GM12892 (cell line): ENCODE data around the gene OR2T29. TPM values are rescaled to one million over a fixed set of nuclear protein-coding genes. Genes with fewer than 3 reads are reported as not detected.
"Not testable (repeated sequence)": the region's sequence is repeated elsewhere in the genome, so short reads cannot be mapped to it uniquely, and the experiment has no call there.

Experiments
- DNase-seq: peaks from one replicate; pipeline ENCODE4 v3.0.0; 2011; ENCODE audit not compliant: insufficient read length
- FAIRE-seq: peaks from 2 replicates; lab custom pipeline; 2011; peaks lifted over from hg19 to GRCh38; lab: Jason Lieb, UNC
- POLR2A ChIP-seq: IDR thresholded peaks from 2 replicates; pipeline ENCODE4 v1.6.1; 2011; ENCODE audit warnings: low read depth, low read length, control low read depth
- POLR2AphosphoS5 ChIP-seq: IDR thresholded peaks from 2 replicates; pipeline ENCODE4 v1.6.1; 2011; ENCODE audit warnings: low read depth, low read length, control low read depth
- TAF1 ChIP-seq: IDR thresholded peaks from 2 replicates; pipeline ENCODE4 v1.6.1; 2011; ENCODE audit warnings: low read depth, mild to moderate bottlenecking, control low read depth, low read length, borderline replicate concordance
- polyA plus RNA-seq: library from polyadenylated mRNA; unstranded; fragments of >200 nt; gene quantifications from one replicate; pipeline ENCODE4 v1.2.1, GENCODE V29; 2012; ENCODE audit warnings: missing spikeins, inconsistent platforms; ENCODE audit not compliant: missing spikeins

Gene OR2T29, protein sequence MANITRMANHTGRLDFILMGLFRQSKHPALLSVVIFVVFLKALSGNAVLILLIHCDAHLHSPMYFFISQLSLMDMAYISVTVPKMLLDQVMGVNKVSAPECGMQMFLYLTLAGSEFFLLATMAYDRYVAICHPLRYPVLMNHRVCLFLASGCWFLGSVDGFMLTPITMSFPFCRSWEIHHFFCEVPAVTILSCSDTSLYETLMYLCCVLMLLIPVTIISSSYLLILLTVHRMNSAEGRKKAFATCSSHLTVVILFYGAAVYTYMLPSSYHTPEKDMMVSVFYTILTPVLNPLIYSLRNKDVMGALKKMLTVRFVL
- polyA plus RNA-seq, result 1.7 TPM

- not testable (repeated sequence) for DNase-seq, FAIRE-seq
Measured at GRCh38 chr1:248562672-248563071, at the start of gene OR2T29. Gene OR2T29, minus strand, starts transcription at chr1:248562772. Its CDS starts 3,281 bp downstream, at chr1:248559491.

GRCh38 chr1:248611883-248612414, 49.4 kb upstream of the OR2T29 start:
- DNase-seq, result no peak
- no peak for TF ChIP-seq POLR2A
- TF ChIP-seq TAF1, result no peak
- no peak for TF ChIP-seq POLR2AphosphoS5
- no peak for FAIRE-seq

GRCh38 chr1:248610301-248610700, 47.7 kb upstream of the OR2T29 start:
- TF ChIP-seq POLR2AphosphoS5, result no peak
- FAIRE-seq, result no peak
- DNase-seq, result no peak

- FAIRE-seq (no peak), DNase-seq (no peak)
- TF ChIP-seq POLR2AphosphoS5 (no peak), TAF1 (no peak), POLR2A (no peak)
Measured at GRCh38 chr1:248599396-248599795, 36.8 kb upstream of the OR2T29 start.

DNA sequence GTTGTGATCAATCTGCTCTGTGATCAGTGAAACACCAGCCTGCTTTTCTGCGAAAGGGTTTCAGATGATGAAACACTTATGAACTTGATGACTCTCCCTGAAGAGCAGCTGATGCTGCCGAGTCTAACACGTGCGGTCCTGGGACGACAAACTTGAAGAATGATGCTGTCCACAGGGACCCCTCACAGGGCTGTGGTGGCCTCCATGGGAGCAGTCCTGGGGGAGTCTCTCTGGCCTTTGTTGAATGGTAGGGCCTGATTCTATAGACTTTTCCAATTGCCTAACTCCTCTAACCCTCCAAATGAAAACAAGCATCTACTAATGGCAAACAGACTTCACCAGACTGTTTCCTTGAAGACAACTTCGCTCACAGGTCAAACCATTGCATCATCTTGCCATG, 35.0 kb upstream of the OR2T29 start, which contains the start of gene OR2T10:
Gene OR2T10, minus strand, starts transcription at position 112 of the 400 bp plus-strand sequence. CDS start 3,932 bp downstream, outside the sequence.
- no peak for TF ChIP-seq POLR2A
- no peak for TF ChIP-seq POLR2AphosphoS5
- no peak for TF ChIP-seq TAF1
- FAIRE-seq, result no peak
- no peak for DNase-seq

DNA sequence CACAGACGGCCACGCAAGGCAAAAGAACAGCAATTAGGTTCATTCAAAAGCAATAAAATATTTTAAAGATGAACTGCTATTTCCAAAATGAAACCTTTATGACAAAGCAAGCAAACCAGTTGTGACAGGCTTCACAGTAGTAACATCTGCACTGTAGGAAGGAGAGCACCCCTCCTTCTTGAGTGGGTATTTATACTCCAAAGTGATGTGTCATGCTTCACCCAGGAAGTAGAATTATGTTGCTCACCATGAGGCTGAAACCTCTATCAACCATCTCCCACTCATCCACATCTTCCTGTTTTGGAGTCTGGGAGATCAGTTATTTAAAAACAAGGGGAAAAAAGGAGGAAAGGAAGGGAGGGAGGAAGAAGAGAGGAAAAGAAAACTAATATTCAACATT, 34.0 kb upstream of the OR2T29 start:
- TF ChIP-seq TAF1 (no peak), POLR2AphosphoS5 (no peak), POLR2A (no peak)
- no peak for FAIRE-seq
- no peak for DNase-seq

DNA sequence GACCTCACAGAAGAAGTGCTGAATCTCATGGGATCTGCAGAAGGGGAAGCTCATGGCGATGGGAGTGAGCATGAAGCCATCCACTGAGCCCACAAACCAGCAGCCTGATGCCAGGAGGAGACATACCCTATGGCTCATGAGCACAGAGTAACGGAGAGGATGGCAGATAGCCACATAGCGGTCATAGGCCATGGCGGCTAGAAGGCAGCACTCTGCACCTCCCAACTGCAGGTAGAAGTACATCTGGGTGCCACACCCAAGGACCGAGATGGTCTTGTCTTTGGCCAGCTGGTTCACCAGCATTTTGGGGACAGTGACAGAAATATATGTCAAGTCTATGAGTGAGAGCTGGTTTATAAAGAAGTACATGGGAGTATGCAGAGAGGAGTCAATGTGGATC, 30.7 kb upstream of the OR2T29 start:
- DNase-seq (no peak), FAIRE-seq (no peak)
- TF ChIP-seq POLR2AphosphoS5 (no peak), POLR2A (no peak)

GRCh38 chr1:248592655-248593054, 30.1 kb upstream of the OR2T29 start:
- FAIRE-seq (no peak), DNase-seq (no peak)
- TF ChIP-seq POLR2A, result no peak
- no peak for TF ChIP-seq POLR2AphosphoS5
- TF ChIP-seq TAF1, result no peak

DNA sequence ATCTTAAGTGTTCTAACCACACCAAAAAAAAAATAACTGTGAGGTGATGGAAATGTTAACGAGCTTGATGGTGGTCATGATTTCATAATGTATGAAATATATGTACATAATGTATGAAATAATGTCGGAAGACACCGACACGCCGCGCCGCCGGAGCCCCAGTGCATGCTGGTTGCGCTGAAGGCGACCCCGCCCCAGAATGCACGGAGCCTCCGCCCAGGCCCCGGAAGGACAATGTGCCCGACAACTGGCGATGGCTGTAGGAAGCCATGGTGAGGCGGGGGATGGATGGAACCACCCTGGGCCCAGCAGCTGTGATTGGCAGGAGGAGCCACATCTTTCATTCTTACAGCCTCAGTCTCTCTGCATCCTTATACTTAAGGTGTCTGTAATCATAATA, 27.5 kb upstream of the OR2T29 start:
- FAIRE-seq (no peak), DNase-seq (no peak)
- TF ChIP-seq POLR2A (no peak), TAF1 (no peak), POLR2AphosphoS5 (no peak)

DNA sequence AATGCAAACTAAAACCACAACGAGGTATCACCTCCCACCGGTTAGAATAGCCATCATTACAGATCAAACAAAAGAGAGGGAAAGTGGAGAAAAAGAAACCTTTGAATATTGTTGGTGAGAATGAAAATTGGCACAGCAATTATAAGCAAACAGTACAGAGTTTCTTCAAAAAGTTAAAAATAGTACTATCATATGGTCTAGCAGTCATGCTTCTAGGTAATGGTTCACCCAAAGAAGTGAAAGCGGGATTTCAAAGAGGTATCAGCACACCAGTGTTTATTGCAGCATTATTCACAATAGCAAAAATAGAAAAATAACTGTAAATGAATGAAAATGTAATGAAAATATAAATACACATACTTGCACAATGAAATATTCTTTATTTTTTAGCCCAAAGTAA, 26.8 kb upstream of the OR2T29 start:
- no peak for TF ChIP-seq POLR2A
- TF ChIP-seq POLR2AphosphoS5, result no peak
- no peak for TF ChIP-seq TAF1

DNA sequence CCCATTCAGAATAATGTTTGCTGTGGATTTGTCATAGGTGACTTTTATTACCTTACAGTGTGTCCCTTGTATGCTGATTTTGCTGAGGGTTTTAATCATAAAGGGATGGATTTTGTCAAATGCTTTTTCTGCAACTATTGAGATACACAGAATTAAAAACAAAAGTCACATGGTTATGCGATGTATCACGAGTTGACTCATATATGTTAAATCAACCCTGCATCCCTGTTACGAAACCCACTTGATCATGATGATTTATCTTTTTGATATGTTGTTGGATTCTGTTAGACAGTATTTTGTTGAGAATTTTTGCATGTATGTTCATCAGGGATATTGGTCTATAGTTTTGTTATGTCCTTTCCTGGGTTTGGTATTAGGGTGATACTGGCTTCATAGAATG, 22.7 kb upstream of the OR2T29 start:
- no peak for TF ChIP-seq POLR2AphosphoS5
- TF ChIP-seq TAF1, result no peak
- no peak for TF ChIP-seq POLR2A
- FAIRE-seq, result no peak
- DNase-seq, result no peak

More for the DNA sequence above, 26.8 kb upstream of the OR2T29 start:
- FAIRE-seq, result no peak
- DNase-seq, result no peak

DNA sequence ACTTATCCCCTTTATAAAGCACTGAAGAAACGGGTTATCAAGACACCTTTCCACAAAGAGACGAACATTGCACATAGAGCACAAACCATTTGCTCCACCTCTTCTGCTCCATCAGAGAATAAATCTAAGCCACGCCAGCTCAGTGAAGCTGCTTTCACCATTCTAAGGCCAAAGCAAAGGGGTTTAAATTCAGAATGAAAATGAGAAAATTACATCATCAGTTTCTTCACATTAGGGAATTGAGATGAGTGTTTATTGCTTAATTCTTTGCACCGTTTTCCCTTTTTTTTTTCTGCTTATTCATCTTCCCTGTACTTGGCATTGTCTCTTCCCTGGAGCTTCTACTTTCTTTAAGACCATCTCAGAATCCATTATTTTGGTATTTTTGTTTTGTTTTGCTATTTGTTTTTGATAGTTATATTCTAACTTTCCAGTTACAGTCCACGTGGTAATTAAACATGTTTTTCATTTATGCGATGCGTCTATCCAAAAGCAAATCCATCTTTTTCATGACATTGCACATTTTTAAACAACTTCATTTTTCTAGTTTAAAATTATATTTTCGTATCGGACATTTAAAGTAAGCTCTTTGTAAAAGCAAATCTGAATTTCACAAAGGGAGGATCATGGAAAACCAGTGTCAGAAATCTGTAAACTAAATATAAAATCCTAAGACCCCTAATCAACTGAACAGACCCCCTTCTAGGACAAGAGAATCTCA, 13.8 kb upstream of the OR2T29 start:
- FAIRE-seq (peak; percentile 9), DNase-seq (no peak)
- TF ChIP-seq TAF1, result no peak
- TF ChIP-seq POLR2A, result no peak
- TF ChIP-seq POLR2AphosphoS5, result no peak

DNA sequence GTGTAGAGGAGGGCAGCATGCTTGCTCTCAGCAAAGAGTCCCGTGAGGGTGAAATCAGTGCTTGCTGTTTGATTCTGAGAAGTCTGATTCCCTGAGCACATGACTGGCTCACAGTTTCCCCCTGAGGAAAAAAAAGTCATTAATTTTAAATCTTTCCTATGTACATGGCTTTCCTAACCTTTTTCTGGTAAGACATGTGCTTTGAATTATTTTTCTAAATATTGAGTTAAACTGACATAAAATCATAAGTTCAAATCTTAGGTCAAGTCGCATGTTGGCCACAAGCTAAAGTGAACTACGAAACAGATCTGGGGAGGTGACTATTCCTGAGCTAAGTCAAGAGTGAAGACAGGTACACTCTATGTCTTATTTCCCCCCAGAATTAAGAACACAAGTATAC, 12.1 kb upstream of the OR2T29 start, which contains the start of gene OR2T34:
Gene OR2T34, minus strand, starts transcription at position 101 of the 400 bp plus-strand sequence. Its CDS starts 0 bp downstream, at position 101.
- DNase-seq, result not testable (repeated sequence)
- peak; percentile 44 for FAIRE-seq

DNA sequence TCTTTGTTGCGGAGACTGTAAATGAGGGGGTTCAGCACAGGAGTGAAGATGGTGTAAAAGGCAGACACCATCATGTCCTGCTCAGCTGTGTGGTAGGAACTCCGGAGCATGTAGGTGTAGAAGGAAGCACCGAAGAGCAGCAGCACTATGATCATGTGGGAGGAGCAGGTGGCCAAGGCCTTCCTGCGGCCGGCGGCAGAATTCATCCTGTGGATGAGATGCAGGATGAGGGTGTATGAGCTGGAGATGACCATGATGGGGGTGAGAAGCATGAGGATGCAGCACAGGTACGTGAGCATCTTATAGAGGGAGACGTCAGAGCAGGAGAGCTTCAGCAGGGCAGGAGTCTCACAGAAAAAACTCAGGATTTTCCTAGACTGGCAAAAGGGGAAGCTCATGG, 11.3 kb upstream of the OR2T29 start:
- FAIRE-seq, DNase-seq: not testable (repeated sequence)

DNA sequence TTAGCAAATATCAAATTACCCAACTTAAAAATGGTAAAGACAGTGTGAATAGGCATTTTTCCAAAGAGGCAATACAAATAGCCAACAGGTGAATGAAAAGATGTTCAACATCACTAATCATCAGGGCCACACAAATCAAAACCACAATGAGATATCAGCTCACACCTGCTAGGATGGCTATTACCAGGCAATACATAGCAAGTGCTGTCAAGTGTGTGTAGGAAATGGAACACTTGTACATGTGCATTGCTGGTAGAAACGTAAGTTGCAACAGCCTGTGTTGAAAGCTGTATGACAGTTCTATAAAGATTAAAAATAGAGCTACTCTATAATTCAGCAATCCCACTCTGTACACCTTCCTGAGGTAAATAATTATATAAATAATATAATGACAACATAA, 9.5 kb upstream of the OR2T29 start:
- FAIRE-seq, DNase-seq: not testable (repeated sequence)

DNA sequence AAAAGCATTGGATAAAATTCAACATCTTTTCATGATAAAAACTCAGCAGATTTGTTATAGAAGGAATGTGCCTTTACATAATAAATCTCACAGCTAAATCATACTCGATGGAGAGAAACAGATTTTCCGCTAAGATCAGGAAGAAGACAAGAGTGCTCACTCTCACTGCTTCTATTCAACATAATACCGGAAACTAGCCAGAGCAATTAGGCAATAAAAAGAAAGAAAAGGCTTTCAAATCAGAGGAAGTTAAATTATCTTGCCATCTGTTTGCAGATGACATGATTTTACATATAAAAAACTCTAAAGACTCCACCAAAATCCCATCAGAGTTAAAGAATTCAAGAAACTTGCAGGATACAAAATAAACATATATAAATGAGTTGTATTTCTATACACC, 8.2 kb upstream of the OR2T29 start:
- DNase-seq, FAIRE-seq: not testable (repeated sequence)

- DNase-seq, FAIRE-seq: not testable (repeated sequence)
Measured at GRCh38 chr1:248569049-248569448, 6.5 kb upstream of the OR2T29 start.
